Esophagus squamous epithelium (tissue), 4 donors: Measurements from ENCODE around the gene KIRREL2.

ENCODE experiments used
- POLR2A ChIP-seq, 4 donors: fragments of 450-650 bp; IDR thresholded peaks; one replicate each; pipeline ENCODE4 v1.6.1; 2017; ENCODE audit warnings: antibody characterized with exemption in 4 of 4, mild to moderate bottlenecking in 4 of 4, moderate library complexity in 3 of 4
- TF ChIP-seq, protein P1 (sequence below), 6 experiments: fragments of 450-650 bp in 4 of 6; fragments of 200-600 bp in 2 of 6; sonication (generic) in 2 of 6; IDR thresholded peaks; one replicate each; pipeline ENCODE4 v1.5.1; 2016 to 2019; ENCODE audit warnings: antibody characterized with exemption in 6 of 6, mild to moderate bottlenecking in 4 of 6, moderate library complexity in 4 of 6

DNA sequence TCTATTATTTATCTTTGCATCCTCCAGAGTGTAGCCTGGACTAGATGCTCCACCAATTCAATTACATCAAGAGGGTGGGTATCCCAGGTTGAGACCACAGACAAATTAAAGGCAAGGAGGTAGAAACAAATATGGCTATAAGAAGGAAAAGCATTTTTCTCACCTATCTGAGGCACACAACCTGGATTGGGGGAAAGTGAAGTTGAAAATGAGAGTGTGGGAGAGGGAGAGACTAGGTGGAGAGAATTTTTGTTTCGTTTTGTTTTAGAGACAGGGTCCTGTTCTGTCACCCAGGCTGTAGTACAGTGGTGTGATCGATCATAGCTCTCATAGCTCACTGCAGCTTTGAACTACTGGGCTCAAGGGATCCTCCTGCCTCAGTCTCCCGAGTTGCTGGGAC, 38.3 kb upstream of the KIRREL2 start:
- TF ChIP-seq POLR2A (IDR thresholded peaks at IDR 0.05), result no peak
- TF ChIP-seq, protein P1, sequence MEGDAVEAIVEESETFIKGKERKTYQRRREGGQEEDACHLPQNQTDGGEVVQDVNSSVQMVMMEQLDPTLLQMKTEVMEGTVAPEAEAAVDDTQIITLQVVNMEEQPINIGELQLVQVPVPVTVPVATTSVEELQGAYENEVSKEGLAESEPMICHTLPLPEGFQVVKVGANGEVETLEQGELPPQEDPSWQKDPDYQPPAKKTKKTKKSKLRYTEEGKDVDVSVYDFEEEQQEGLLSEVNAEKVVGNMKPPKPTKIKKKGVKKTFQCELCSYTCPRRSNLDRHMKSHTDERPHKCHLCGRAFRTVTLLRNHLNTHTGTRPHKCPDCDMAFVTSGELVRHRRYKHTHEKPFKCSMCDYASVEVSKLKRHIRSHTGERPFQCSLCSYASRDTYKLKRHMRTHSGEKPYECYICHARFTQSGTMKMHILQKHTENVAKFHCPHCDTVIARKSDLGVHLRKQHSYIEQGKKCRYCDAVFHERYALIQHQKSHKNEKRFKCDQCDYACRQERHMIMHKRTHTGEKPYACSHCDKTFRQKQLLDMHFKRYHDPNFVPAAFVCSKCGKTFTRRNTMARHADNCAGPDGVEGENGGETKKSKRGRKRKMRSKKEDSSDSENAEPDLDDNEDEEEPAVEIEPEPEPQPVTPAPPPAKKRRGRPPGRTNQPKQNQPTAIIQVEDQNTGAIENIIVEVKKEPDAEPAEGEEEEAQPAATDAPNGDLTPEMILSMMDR (IDR thresholded peaks at IDR 0.05), result no peak
